ENCODE measurements around the gene SVIL. TPM values are rescaled to one million over a fixed set of nuclear protein-coding genes. Genes with fewer than 3 reads are reported as not detected.
"Not testable (repeated sequence)": the region's sequence is repeated elsewhere in the genome, so short reads cannot be mapped to it uniquely, and the experiment has no call there.

The SVIL gene
- total and polyA plus RNA-seq, 11 donors = 95.2 to 589 (median 355) TPM

GRCh38 chr10:29628912-29629526, 5.8 kb downstream of the SVIL start:
- DNase-seq (no peak), ATAC-seq (peak in 1 of 4 donors; percentile 13)
- no peaks in the 10 kb centered on the region for H3K9me3 ChIP-seq
- TF ChIP-seq, protein P1, sequence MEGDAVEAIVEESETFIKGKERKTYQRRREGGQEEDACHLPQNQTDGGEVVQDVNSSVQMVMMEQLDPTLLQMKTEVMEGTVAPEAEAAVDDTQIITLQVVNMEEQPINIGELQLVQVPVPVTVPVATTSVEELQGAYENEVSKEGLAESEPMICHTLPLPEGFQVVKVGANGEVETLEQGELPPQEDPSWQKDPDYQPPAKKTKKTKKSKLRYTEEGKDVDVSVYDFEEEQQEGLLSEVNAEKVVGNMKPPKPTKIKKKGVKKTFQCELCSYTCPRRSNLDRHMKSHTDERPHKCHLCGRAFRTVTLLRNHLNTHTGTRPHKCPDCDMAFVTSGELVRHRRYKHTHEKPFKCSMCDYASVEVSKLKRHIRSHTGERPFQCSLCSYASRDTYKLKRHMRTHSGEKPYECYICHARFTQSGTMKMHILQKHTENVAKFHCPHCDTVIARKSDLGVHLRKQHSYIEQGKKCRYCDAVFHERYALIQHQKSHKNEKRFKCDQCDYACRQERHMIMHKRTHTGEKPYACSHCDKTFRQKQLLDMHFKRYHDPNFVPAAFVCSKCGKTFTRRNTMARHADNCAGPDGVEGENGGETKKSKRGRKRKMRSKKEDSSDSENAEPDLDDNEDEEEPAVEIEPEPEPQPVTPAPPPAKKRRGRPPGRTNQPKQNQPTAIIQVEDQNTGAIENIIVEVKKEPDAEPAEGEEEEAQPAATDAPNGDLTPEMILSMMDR (IDR thresholded peaks at IDR 0.05) = no peak
- TF ChIP-seq POLR2A (IDR thresholded peaks at IDR 0.05) = no peak
- peaks cover 0 to 8% (median 0%) of the 10 kb centered on the region in 9 donors for H3K36me3 ChIP-seq
- H3K4me1 ChIP-seq = peaks cover 0 to 49% (median 28%) of the 10 kb centered on the region in 12 donors
- peak overlapping the region in 6 of 12 donors; percentile 19 to 62 (median 57) for H3K4me3 ChIP-seq
- WGBS, 4 donors = 58 to 70% (median 63%) methylated on average over 11 to 12 of the region's 12 CpGs
- H3K27me3 ChIP-seq = no peaks in the 10 kb centered on the region
- intact Hi-C loops (cut with DNase I) = loop anchor here in 1 of 10 donors (5.0 kb wide), 1 partner anchor 87 kb away; no protein-coding TSS in a partner anchor
- H3K27ac ChIP-seq = peak overlapping the region in 6 of 12 donors; percentile 5 to 90 (median 32)

- Histone ChIP-seq H3K27ac (peak overlapping the region in 6 of 12 donors; percentile 4 to 90 (median 32)), H3K4me1 (peaks cover 0 to 56% (median 31%) of the 10 kb centered on the region in 12 donors), H3K9me3 (no peaks in the 10 kb centered on the region), H3K36me3 (peaks cover 0 to 8% (median 0%) of the 10 kb centered on the region in 9 donors), H3K27me3 (no peaks in the 10 kb centered on the region), H3K4me3 (peak overlapping the region in 5 of 12 donors; percentile 19 to 62 (median 57))
- 46 to 55% (median 49%) methylated on average over 5 of the region's 5 CpGs for WGBS, 4 donors
- TF ChIP-seq, protein P1 (IDR thresholded peaks at IDR 0.05) = no peak
- TF ChIP-seq POLR2A (IDR thresholded peaks at IDR 0.05) = no peak
- intact Hi-C loops (cut with DNase I) = loop anchor here in 1 of 10 donors (5.0 kb wide), 1 partner anchor 86 kb away; no protein-coding TSS in a partner anchor
- ATAC-seq (no peak), DNase-seq (no peak)
Measured at GRCh38 chr10:29628311-29628710, 6.5 kb downstream of the SVIL start.

GRCh38 chr10:29627201-29628132, 7.3 kb downstream of the SVIL start:
- Histone ChIP-seq H3K4me3 (peak overlapping the region in 2 of 12 donors; percentile 6 to 62), H3K27me3 (no peaks in the 10 kb centered on the region), H3K36me3 (peaks cover 0 to 8% (median 0%) of the 10 kb centered on the region in 9 donors), H3K4me1 (peaks cover 0 to 64% (median 33%) of the 10 kb centered on the region in 12 donors), H3K27ac (peak overlapping the region in 3 of 12 donors; percentile 28 to 90 (median 86)), H3K9me3 (no peaks in the 10 kb centered on the region)
- intact Hi-C loops (cut with DNase I) = loop anchor here in 1 of 10 donors (5.0 kb wide), 1 partner anchor 85 kb away; no protein-coding TSS in a partner anchor
- ATAC-seq (no peak), DNase-seq (no peak)
- TF ChIP-seq, protein P1 (IDR thresholded peaks at IDR 0.05) = no peak
- TF ChIP-seq POLR2A (IDR thresholded peaks at IDR 0.05) = no peak
- 56 to 60% (median 57%) methylated on average over 7 of the region's 7 CpGs for WGBS, 4 donors

DNA sequence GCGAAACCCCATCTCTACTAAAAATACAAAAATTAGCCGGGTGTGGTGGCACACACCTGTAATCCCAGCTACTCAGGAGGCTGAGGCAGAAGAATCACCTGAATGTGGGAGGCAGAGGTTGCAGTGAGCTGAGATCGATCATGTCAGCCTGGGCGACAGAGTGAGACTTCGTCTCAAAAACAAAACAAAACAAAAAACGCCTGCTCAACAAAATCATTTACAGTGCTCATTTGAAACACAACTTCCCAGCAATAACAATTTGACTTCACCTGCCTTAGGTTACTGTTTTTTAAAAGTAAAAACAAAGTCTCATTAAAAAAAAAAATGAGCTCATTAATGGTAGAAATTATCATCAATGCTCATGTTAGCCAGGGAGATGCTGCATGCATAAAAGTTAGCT, 10.4 kb downstream of the SVIL start:
- Histone ChIP-seq H3K27ac (peak overlapping the region in 2 of 12 donors; percentile 50 to 90), H3K4me3 (peak overlapping the region in 1 of 12 donors; percentile 5)
- not testable (repeated sequence) for ATAC-seq

More for the DNA sequence above, 10.4 kb downstream of the SVIL start:
- H3K9me3 ChIP-seq; H3K36me3 ChIP-seq; DNase-seq; intact Hi-C loops (cut with DNase I); H3K27me3 ChIP-seq: not testable (repeated sequence)
- peaks cover 0 to 76% (median 36%) of the 10 kb centered on the region in 12 donors for H3K4me1 ChIP-seq
- WGBS, 4 donors = 74 to 87% (median 78%) methylated on average over 6 of the region's 6 CpGs

All from heart left ventricle (tissue), 16 donors.